ENCODE data around the gene MASP2.

- TF ChIP-seq POLR2A (IDR thresholded peaks at IDR 0.05; ENCODE audit: extremely low read depth, insufficient read length) = no peak
- no peak for TF ChIP-seq MYC (IDR thresholded peaks at IDR 0.05; ENCODE audit: low read depth, low read length)
Observed at GRCh38 chr1:11046625-11047365, at the start of gene MASP2.
